ENCODE results near the gene PLEKHA5.

DNA sequence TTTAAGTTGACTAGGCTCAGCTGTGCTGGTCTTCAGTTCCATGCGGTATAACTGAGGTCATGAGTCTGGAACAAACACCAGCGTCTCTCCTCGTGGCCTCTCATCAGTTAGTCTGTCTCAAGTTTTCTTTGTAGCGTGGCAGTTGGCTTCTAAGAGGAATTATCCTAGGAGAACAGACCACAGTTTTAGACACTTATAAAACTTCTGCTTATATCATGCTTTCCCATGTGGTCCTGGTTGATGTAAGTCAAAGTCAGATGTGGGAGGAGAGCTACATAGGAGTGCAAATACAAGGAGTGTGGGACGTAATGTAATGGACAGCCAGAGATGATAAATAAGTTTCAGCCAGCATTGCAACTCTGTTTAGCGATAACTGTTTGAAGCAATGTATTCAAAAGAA is 14.8 kb downstream of the PLEKHA5 start:
- TF ChIP-seq, protein P1, sequence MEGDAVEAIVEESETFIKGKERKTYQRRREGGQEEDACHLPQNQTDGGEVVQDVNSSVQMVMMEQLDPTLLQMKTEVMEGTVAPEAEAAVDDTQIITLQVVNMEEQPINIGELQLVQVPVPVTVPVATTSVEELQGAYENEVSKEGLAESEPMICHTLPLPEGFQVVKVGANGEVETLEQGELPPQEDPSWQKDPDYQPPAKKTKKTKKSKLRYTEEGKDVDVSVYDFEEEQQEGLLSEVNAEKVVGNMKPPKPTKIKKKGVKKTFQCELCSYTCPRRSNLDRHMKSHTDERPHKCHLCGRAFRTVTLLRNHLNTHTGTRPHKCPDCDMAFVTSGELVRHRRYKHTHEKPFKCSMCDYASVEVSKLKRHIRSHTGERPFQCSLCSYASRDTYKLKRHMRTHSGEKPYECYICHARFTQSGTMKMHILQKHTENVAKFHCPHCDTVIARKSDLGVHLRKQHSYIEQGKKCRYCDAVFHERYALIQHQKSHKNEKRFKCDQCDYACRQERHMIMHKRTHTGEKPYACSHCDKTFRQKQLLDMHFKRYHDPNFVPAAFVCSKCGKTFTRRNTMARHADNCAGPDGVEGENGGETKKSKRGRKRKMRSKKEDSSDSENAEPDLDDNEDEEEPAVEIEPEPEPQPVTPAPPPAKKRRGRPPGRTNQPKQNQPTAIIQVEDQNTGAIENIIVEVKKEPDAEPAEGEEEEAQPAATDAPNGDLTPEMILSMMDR (IDR thresholded peaks at IDR 0.05), result no peak
- no peak for TF ChIP-seq POLR2A (IDR thresholded peaks at IDR 0.05)

All from body of pancreas (tissue), 4 donors.